Suprapubic skin (tissue), 3 donors: ENCODE data around the gene RNF11.

ENCODE experiments used
- CTCF ChIP-seq, 2 donors: fragments of 200-600 bp in 1 of 2; fragments of 450-650 bp in 1 of 2; sonication (generic) in 1 of 2; IDR thresholded peaks; one replicate each; pipeline ENCODE4 v1.5.1; 2016 to 2019; ENCODE audit warnings: antibody characterized with exemption in 2 of 2, mild to moderate bottlenecking in 1 of 2, moderate library complexity in 1 of 2
- EP300 ChIP-seq: sonication (generic); formaldehyde crosslinking; IDR thresholded peaks from one replicate; pipeline ENCODE4 v1.6.1; 2017; ENCODE audit warnings: antibody characterized with exemption
- POLR2A ChIP-seq, 2 donors: fragments of 450-650 bp; IDR thresholded peaks; one replicate each; pipeline ENCODE4 v1.6.1; 2017; ENCODE audit warnings: antibody characterized with exemption in 2 of 2, mild to moderate bottlenecking in 2 of 2, moderate library complexity in 2 of 2

GRCh38 chr1:51237351-51238033 is 1.4 kb downstream of the RNF11 start:
- no peak for TF ChIP-seq CTCF (IDR thresholded peaks at IDR 0.05)
- no peak for TF ChIP-seq EP300
- TF ChIP-seq POLR2A (IDR thresholded peaks at IDR 0.05), result no peak
